Esophagus muscularis mucosa (tissue), 4 donors: ENCODE measurements around the gene FAM110D.

Experiments
- CTCF ChIP-seq, 3 experiments: fragments of 200-600 bp in 2 of 3; fragments of 450-650 bp in 1 of 3; sonication (generic) in 2 of 3; IDR thresholded peaks; one replicate each; pipeline ENCODE4 v1.5.1; 2017 to 2019; ENCODE audit warnings: antibody characterized with exemption in 3 of 3, mild to moderate bottlenecking in 2 of 3, moderate library complexity in 1 of 3
- EP300 ChIP-seq: sonication (generic); formaldehyde crosslinking; IDR thresholded peaks from one replicate; pipeline ENCODE4 v1.6.1; 2017; ENCODE audit warnings: antibody characterized with exemption
- POLR2A ChIP-seq: fragments of 450-650 bp; IDR thresholded peaks from one replicate; pipeline ENCODE4 v1.6.1; 2017; ENCODE audit warnings: antibody characterized with exemption, moderate library complexity, mild to moderate bottlenecking, low read depth
- POLR2AphosphoS5 ChIP-seq, 2 donors: sonication (generic); formaldehyde crosslinking; IDR thresholded peaks; one replicate each; pipeline ENCODE4 v1.6.1; 2017; ENCODE audit warnings: antibody characterized with exemption in 2 of 2

GRCh38 chr1:26142159-26142558 is 16.7 kb upstream of the FAM110D start:
- TF ChIP-seq CTCF (IDR thresholded peaks at IDR 0.05) (no peak), POLR2AphosphoS5 (IDR thresholded peaks at IDR 0.05) (no peak), POLR2A (no peak), EP300 (no peak)
